ENCODE measurements around the gene EFCAB3.

DNA sequence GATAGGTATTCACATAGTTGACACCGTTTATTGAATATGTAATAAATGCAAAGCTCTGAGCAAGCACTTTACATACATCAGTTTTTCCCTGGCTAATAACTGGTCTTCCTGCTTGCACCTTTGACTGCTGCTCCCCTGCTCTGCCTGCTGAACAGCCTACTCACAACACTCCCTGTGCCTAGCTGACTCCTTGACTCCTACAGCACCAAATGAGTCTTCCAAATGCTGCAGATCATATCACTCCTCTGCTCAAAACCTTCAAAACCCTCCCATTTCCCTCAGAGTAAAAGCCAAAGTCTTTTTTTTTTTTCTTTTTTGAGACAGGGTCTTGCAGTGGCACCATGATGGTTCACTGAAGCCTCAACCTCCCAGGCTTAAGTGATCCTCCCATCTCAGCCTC lies 18.5 kb downstream of the EFCAB3 start:
- no peak for TF ChIP-seq EP300 (IDR thresholded peaks at IDR 0.05)
- TF ChIP-seq, protein P1, sequence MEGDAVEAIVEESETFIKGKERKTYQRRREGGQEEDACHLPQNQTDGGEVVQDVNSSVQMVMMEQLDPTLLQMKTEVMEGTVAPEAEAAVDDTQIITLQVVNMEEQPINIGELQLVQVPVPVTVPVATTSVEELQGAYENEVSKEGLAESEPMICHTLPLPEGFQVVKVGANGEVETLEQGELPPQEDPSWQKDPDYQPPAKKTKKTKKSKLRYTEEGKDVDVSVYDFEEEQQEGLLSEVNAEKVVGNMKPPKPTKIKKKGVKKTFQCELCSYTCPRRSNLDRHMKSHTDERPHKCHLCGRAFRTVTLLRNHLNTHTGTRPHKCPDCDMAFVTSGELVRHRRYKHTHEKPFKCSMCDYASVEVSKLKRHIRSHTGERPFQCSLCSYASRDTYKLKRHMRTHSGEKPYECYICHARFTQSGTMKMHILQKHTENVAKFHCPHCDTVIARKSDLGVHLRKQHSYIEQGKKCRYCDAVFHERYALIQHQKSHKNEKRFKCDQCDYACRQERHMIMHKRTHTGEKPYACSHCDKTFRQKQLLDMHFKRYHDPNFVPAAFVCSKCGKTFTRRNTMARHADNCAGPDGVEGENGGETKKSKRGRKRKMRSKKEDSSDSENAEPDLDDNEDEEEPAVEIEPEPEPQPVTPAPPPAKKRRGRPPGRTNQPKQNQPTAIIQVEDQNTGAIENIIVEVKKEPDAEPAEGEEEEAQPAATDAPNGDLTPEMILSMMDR (IDR thresholded peaks at IDR 0.05), result no peak
- TF ChIP-seq POLR2A (IDR thresholded peaks at IDR 0.05), result no peak
- TF ChIP-seq POLR2AphosphoS5 (IDR thresholded peaks at IDR 0.05), result no peak

Measured in upper lobe of left lung (tissue), 4 donors.